Measurements from ENCODE around the gene NQO2.

The NQO2 gene

GRCh38 chr6:2988426-2989331 is 11.0 kb upstream of the NQO2 start:
- peak; percentile 95 for DNase-seq (ENCODE audit: low read depth, low spot score)
- peak; percentile 72 for TF ChIP-seq CTCF (IDR thresholded peaks at IDR 0.05; ENCODE audit: low read depth, low read length)
- peak overlapping the region; percentile 65 for H3K4me3 ChIP-seq (ENCODE audit: low read depth, low read length)
- in situ Hi-C loops (cut with HindIII; ENCODE audit: low sequenced_read_pairs), result loop anchor here (25.0 kb wide), 1 partner anchor 151 kb away; the partner anchor contains the start of gene SERPINB1

DNA sequence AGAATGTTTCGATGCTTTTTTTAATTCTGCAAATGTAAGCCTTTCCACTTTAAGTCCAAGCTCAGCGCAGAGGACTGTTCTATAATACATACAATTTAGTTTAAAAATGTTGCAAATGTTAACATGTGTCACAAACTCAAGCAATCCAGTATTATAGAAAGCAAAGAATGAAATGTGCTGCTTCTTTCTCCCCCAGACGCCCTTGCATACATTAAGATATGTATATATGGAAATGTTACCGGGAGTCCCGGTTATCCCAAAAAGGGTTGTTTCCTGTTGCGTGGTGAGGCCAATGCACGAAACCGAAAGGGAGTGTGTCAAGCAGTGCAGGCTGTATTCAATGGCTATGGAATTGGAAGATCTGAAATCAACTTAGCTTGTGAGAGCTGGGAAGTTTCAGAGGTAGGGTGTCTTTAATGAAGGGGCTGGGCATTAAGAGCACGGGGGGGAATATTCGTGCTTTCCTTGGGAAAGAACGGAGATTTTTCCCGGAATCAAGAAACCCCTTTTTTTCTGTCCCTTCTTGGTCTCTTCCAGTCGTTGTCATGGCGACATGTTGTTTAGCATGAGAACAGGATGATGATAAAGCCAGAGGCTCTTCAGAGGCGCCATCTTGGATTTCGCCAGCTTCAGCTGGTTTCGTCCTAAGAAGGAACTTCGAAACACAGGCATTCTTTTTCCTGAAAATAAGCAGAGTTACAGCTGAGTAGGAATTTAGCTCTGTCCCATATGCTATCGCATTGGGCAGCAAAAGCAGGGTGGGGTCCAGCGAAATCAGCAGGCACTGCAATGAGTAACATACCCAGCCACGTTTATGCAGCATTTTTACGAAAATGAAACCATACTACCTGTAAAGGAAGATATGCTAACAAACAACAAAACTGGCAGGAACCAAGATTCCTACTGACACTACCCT is 10.1 kb upstream of the NQO2 start:
- peak overlapping the region; percentile 65 for H3K4me3 ChIP-seq (ENCODE audit: low read depth, low read length)
- DNase-seq (ENCODE audit: low read depth, low spot score), result peak; percentile 98
- in situ Hi-C loops (cut with HindIII; ENCODE audit: low sequenced_read_pairs), result loop anchor here (25.0 kb wide), 1 partner anchor 152 kb away; the partner anchor contains the start of gene SERPINB1
- no peak for TF ChIP-seq CTCF (IDR thresholded peaks at IDR 0.05; ENCODE audit: low read depth, low read length)

DNA sequence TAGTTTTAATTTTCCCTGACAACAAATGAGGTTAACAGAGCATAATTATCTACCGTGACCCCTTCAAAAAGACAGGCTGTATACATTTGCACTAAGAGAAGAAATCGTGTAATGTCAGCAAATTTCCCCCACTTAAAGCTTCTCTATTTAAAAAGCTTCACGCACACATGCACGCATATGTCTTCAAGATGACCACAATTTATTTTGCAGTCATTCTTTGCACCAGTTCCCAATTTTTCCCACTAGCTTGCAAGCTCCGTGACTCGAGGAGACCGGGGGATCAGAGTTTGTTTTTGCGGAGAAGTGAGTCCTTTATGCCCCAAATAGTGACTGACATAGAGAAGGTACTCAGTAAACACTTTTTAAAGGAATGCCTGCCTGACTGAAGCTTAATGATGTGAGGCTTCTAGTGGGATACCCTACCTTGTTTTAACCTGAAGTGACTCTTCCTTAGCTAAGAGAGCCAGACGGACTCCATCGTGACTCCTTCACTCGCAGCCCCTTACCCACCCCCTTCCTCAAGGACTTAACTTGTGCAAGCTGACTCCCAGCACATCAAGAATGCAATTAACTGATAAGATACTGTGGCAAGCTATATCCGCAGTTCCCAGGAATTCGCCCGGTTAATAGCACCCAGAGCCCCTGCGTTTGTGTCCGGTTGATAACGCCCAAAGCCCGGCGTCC is 9.3 kb upstream of the NQO2 start:
- in situ Hi-C loops (cut with HindIII; ENCODE audit: low sequenced_read_pairs), result loop anchor here (25.0 kb wide), 1 partner anchor 153 kb away; the partner anchor contains the start of gene SERPINB1
- DNase-seq (ENCODE audit: low read depth, low spot score), result peak; percentile 47
- H3K4me3 ChIP-seq (ENCODE audit: low read depth, low read length), result peak overlapping the region; percentile 65
- TF ChIP-seq CTCF (IDR thresholded peaks at IDR 0.05; ENCODE audit: low read depth, low read length), result no peak

DNA sequence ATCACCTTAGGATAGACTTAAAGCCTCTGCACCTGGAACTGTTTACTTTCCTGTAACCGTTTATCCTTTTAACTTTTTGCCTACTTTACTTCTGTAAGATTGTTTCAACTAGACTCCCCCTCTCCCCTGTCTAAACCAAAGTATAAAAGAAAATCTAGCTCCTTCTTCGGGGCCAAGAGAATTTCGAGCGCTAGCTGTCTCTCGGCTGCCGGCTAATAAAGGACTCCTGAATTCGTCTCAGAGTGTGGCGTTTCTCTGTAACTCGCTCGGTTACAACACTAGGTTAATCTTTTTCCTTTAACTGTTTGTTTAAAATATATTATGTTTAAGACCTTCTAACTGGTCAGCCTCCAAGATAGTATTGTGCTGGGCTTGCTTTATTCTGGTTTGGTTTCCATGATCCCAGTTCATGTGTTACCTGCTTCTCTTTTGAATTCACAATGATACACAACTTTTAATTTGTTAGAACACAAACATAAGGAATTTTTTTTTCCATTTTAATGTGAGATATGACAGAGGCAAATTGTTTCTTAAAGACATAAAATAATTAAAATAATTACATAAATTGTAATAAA is 8.7 kb upstream of the NQO2 start:
- no peak for DNase-seq (ENCODE audit: low read depth, low spot score)
- H3K4me3 ChIP-seq (ENCODE audit: low read depth, low read length), result peak overlapping the region; percentile 65
- in situ Hi-C loops (cut with HindIII; ENCODE audit: low sequenced_read_pairs), result loop anchor here (25.0 kb wide), 1 partner anchor 154 kb away; the partner anchor contains the start of gene SERPINB1
- TF ChIP-seq CTCF (IDR thresholded peaks at IDR 0.05; ENCODE audit: low read depth, low read length), result no peak

DNA sequence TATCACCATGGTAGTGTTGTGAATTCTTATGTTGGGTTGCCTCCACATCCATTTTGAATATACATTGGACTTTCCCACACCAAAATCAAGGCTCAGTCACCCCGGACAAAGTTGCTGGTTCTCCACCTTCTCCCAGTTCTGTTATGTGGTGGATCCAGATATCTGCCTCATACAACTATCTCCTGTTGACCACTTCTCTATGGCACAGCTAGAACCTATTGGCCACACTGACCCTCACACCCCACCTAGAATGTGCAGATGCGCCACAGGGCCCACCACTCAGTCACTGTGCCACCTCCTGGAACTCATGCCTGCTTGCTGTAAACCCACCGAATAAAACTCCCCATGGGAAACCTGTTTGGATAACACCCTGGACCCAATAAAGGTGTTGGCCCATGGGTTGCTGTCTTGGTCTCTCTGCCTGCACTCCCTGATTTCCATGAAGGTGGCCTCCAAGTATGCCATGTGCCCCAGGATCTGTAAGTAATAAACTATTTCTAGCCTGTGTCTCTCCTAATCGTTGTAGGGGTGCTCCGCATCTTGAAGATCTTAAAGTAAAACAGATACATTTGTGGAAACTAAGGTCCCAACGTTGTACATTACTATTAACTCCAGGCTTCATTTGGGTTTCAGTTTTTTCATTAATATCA is 7.2 kb upstream of the NQO2 start:
- DNase-seq (ENCODE audit: low read depth, low spot score), result no peak
- TF ChIP-seq CTCF (IDR thresholded peaks at IDR 0.05; ENCODE audit: low read depth, low read length), result no peak
- no peak overlapping the region for H3K4me3 ChIP-seq (ENCODE audit: low read depth, low read length)
- in situ Hi-C loops (cut with HindIII; ENCODE audit: low sequenced_read_pairs), result loop anchor here (25.0 kb wide), 1 partner anchor 155 kb away; the partner anchor contains the start of gene SERPINB1

Measured in astrocyte of the spinal cord (primary cell).